LNCaP clone FGC (cell line): ENCODE results near the gene MRPL1.
A peak's percentile ranks its signal among the peaks of the same experiment; 100 is the strongest.

Experiments
- DNase-seq: peaks from one replicate; pipeline ENCODE4 v3.0.0-alpha.2; 2011; ENCODE audit warnings: low read depth
- H3K4me3 ChIP-seq: 2 replicates; pipeline ENCODE4 v1.5.1; 2011; ENCODE audit warnings: mild to moderate bottlenecking, low read depth, low read length, control low read depth
- TF ChIP-seq, protein P1 (sequence below): IDR thresholded peaks from 2 replicates; pipeline ENCODE4 v1.5.1; 2012; ENCODE audit warnings: mild to moderate bottlenecking; ENCODE audit not compliant: control insufficient read depth, insufficient read depth; ENCODE audit errors: extremely low read depth

MRPL1 gene

DNA sequence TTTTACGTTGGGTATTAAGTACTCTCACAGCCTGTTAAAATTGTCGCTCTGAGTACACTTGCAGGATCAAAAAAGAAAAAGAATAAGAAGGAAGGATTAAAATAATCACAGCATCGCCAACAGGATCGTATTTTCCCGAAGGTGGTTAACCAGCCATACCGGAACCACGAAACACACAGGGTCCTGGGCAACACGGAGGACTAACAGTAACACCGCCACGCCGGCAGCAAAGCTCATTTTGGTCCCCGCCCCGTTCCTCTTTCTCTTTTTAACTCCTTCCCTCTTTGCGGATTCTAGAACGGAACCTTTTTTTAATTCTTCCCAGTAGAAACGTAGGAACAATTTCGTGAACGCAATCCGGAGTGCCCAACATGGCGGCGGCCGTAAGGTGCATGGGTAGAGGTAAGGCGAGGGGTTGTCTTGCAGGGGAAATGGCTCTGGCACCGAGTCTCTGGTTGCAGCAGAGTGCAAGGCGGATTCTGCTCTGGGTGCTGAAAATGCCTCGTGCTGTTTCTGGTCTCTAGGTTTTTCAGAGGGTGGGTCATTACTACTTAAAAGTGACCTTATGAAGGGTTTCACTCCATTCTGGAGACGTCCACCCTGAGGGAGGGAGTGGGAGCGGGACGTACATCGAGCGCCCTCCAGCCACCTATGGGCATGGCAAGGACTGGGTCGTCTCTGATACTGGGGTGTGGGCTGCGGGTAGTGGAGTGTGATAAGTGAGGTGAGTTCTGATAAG, at the start of gene MRPL1:
Gene MRPL1 (plus strand): TSS at position 353 of the 739 bp plus-strand sequence. CDS start 19 bp downstream, at position 372.
- TF ChIP-seq, protein P1, sequence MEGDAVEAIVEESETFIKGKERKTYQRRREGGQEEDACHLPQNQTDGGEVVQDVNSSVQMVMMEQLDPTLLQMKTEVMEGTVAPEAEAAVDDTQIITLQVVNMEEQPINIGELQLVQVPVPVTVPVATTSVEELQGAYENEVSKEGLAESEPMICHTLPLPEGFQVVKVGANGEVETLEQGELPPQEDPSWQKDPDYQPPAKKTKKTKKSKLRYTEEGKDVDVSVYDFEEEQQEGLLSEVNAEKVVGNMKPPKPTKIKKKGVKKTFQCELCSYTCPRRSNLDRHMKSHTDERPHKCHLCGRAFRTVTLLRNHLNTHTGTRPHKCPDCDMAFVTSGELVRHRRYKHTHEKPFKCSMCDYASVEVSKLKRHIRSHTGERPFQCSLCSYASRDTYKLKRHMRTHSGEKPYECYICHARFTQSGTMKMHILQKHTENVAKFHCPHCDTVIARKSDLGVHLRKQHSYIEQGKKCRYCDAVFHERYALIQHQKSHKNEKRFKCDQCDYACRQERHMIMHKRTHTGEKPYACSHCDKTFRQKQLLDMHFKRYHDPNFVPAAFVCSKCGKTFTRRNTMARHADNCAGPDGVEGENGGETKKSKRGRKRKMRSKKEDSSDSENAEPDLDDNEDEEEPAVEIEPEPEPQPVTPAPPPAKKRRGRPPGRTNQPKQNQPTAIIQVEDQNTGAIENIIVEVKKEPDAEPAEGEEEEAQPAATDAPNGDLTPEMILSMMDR, result peak; percentile 21; the same call in 1 of the 2 replicates
- H3K4me3 ChIP-seq, result peak within 1 kb of the TSS; percentile 70
- DNase-seq, result peak; percentile 94

DNA sequence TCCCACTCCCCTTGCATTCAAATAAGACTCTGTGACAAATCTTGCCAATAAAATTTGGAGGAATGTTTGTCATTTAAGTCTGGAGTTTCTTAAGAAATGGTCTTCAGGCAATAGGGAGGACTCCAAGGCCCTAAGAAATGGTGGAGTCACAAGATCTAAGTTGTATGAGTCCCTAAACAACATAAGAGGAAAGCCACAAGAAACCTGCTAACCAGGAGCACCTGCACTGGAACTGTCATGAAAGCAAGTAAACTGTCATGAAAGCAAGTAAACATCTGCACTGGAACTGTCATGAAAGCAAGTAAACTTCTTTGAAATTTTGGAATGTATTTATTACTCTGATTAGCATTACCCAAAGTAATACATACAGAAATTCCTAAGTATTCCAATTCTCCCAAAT, 47.0 kb upstream of the MRPL1 start:
- no peak for DNase-seq
- H3K4me3 ChIP-seq, result no peak overlapping the region
- TF ChIP-seq, protein P1, result no peak

DNA sequence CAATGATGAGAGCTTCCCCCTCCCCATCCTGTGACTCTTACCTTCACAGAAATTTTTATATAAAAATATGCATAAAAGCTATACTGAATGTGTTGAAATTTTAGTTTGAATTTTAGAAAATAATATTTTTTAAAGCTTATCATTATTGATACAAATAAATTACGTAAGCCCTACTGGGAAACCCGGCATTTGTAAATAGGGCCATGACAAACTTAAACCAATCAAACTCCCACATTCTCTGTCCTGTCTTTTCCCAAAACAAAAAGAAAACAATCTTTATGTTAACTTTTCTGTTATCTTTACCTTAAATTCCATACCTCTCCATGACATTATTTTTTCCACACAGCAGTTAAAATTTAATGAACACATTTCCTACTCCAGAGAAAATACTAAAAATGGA, 46.1 kb upstream of the MRPL1 start:
- TF ChIP-seq, protein P1, result no peak
- no peak overlapping the region for H3K4me3 ChIP-seq
- no peak for DNase-seq

DNA sequence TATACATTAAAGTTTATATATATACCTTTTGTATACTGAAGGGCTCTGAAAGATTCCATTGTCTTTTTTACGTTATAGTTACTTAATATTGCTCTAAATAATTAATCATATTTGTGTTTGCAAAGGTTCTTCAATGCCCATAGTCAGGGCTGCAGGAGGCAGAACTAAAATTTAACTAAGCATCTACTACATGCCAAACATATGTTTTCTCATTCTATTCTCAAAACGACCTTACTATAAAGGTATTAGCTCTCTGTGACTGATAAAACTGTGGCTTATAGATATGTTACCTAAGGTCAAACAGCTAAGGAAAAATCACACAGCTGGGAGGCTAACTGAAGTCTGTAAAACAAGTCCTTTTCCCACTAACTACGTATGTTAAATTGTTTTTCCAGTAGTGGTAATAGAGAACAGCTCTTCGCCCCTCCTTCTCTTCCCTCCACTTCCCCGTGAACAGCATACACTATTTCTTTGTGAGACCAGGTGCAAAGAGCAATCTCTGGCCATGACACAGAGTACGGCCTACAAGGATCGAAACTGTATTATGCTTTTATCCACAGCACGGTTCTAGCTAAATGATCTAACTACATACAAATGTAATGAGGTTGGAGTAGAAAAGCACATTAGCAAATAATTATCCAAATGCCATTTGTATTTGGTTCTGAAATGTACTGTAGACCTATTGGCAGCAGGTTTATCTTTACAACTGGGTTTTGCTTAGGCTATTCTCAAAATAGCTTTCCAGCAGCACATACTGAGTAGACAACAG, 45.1 kb upstream of the MRPL1 start:
- TF ChIP-seq, protein P1, result no peak
- peak overlapping the region; percentile 93 for H3K4me3 ChIP-seq
- DNase-seq, result no peak

DNA sequence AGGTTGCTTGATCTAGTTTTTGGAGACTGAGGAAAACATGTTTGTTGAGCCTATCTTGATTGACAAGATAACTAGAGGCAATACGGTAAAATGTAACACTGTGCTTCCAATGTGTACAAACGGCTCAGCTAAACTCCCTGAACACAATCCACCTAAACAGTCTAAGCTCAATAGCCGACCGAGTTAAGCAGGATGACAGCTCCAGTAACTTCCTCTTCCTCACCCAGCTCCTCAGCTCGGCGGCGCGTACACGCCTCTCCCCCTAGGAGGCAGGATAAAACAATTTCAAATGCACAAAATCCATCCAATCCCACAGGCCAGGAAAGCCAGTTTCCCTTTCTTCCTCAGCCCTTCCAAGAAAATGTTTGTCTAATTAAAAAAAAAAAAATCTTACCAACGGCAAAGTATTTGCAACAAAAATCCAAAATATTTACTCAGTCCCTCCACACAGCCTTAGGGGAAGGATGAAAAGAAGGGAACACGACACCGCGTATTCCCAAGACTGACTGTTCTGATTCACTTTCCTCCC, 44.5 kb upstream of the MRPL1 start:
- peak overlapping the region; percentile 93 for H3K4me3 ChIP-seq
- DNase-seq, result peak; percentile 81
- TF ChIP-seq, protein P1, result peak; percentile 50

DNA sequence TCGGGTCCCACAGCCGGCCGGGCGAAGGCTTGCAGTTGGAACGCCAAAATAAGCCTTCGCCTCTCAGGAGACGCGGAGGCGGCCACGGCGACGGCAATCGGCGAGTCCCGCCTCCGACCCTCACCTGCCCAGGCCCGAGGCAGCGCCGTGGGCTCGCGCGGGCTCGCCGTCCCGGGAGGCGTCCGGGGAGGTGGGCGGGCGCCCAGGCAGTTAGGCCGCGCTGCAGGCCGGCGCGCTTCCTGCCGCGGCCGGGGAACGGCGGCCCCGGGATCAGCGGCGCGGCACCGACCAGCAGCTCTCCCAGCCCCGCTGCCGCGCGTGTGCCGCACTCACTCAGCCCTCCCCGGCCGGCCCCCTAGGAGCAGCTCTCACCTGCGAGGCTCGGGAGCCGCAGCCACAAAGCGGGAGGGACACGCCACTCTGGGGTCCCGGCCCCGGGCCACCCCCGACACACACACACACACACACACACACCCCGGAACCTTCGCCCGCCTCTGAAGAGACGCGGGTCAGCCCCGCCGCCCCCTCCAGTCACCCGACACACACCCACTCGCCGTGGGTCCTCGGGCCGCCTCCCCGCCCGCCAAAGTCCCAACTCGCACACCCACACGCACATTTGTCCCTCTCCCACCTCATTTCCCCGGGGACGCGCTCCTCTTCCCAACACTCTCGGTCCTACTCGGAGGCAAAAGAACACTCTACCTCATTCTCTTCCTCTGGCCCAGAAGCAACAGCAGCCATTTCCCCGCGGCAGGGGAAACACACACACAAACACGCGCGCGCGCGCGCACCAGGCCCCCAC, 43.8 kb upstream of the MRPL1 start, which contains the start of gene CNOT6L:
Gene CNOT6L (minus strand): TSS at position 767 of the 802 bp plus-strand sequence. CDS start 60 bp downstream, at position 707.
- peak within 1 kb of the TSS; percentile 93 for H3K4me3 ChIP-seq
- TF ChIP-seq, protein P1, result no peak
- peak; percentile 51 for DNase-seq
